Activated T-cell treated with anti-CD3 and anti-CD28 coated beads, Interleukin-2, amount 50 U/mL, for 24 hours (primary cell): ENCODE results near the gene AK5.

Experiments
- DNase-seq: peaks from one replicate; pipeline ENCODE4 v3.0.0-alpha.2; 2020
- H3K27ac Mint-ChIP-seq: 2 replicates; pipeline ENCODE4 v1.8.0; 2020; ENCODE audit warnings: mild to moderate bottlenecking, mixed read lengths
- H3K27me3 Mint-ChIP-seq: 2 replicates; pipeline ENCODE4 v1.8.0; 2020; ENCODE audit warnings: mixed read lengths
- H3K36me3 Mint-ChIP-seq: 2 replicates; pipeline ENCODE4 v1.8.0; 2020; ENCODE audit warnings: low read depth, mixed read lengths
- H3K4me1 Mint-ChIP-seq: 2 replicates; pipeline ENCODE4 v1.8.0; 2020; ENCODE audit warnings: low read depth, mixed read lengths
- H3K4me3 Mint-ChIP-seq: 2 replicates; pipeline ENCODE4 v1.8.0; 2020; ENCODE audit warnings: mild to moderate bottlenecking, moderate library complexity, mixed read lengths
- H3K9me3 Mint-ChIP-seq: 2 replicates; pipeline ENCODE4 v1.8.0; 2020; ENCODE audit warnings: mixed read lengths

Gene AK5, protein sequence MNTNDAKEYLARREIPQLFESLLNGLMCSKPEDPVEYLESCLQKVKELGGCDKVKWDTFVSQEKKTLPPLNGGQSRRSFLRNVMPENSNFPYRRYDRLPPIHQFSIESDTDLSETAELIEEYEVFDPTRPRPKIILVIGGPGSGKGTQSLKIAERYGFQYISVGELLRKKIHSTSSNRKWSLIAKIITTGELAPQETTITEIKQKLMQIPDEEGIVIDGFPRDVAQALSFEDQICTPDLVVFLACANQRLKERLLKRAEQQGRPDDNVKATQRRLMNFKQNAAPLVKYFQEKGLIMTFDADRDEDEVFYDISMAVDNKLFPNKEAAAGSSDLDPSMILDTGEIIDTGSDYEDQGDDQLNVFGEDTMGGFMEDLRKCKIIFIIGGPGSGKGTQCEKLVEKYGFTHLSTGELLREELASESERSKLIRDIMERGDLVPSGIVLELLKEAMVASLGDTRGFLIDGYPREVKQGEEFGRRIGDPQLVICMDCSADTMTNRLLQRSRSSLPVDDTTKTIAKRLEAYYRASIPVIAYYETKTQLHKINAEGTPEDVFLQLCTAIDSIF

DNA sequence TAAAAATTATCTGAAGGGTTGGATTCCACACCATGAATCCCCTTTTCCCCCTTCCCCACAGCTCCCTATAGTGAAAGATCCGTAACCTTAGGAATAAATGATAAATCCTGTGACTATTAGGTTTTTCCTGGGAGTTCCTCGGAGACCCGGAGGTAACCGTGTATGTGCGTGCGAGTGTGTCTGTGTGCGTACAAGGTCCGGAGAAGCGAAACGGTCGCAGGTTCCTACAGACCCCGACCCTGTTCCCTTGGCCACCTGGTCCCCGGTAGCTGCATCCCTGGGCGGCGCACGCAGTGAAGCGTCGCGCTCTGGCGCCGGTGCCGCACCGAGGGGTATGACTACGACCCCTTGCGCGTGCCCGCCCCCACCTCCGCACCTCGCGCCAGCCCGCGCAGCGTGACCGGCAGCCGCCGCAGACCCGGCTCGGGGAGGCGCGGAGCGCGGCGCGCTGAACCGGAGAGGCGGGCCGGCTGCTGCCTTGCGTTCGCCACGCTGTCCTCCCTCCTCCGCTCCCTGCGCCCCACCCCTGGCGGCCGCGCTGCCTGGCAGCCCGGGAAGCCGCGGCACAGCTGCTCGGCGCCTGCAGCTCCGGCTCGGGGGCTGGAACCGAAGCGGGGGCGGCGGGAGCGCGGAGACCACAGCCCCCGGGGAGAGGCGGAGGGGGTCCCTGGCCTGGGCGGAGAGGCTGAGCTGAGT, at the start of gene AK5:
Gene AK5, plus strand, starts transcription at position 529 of the 696 bp plus-strand sequence. CDS start 295 bp downstream, outside the sequence.
- H3K27ac Mint-ChIP-seq, result peak within 1 kb of the TSS; percentile 51
- H3K27me3 Mint-ChIP-seq, result peaks cover 12% of the 10 kb centered on the region
- H3K9me3 Mint-ChIP-seq, result no peaks in the 10 kb centered on the region
- peaks cover 38% of the 10 kb centered on the region for H3K4me1 Mint-ChIP-seq
- DNase-seq, result peak; percentile 78
- peak within 1 kb of the TSS; percentile 76 for H3K4me3 Mint-ChIP-seq
- H3K36me3 Mint-ChIP-seq, result no peaks in the 10 kb centered on the region

- no peak for DNase-seq
- H3K27me3 Mint-ChIP-seq, result no peaks in the 10 kb centered on the region
- peaks cover 2% of the 10 kb centered on the region for H3K36me3 Mint-ChIP-seq
- H3K27ac Mint-ChIP-seq, result no peak overlapping the region
- peaks cover 8% of the 10 kb centered on the region for H3K9me3 Mint-ChIP-seq
- H3K4me1 Mint-ChIP-seq, result no peaks in the 10 kb centered on the region
- no peak overlapping the region for H3K4me3 Mint-ChIP-seq
Observed at GRCh38 chr1:77232829-77233228, 49.0 kb upstream of the AK5 start.

GRCh38 chr1:77234096-77234495, 47.7 kb upstream of the AK5 start:
- Mint-ChIP-seq H3K9me3 (peaks cover 8% of the 10 kb centered on the region), H3K27me3 (no peaks in the 10 kb centered on the region), H3K36me3 (peaks cover 2% of the 10 kb centered on the region), H3K4me1 (peaks cover 4% of the 10 kb centered on the region), H3K27ac (no peak overlapping the region), H3K4me3 (no peak overlapping the region)
- DNase-seq, result no peak

DNA sequence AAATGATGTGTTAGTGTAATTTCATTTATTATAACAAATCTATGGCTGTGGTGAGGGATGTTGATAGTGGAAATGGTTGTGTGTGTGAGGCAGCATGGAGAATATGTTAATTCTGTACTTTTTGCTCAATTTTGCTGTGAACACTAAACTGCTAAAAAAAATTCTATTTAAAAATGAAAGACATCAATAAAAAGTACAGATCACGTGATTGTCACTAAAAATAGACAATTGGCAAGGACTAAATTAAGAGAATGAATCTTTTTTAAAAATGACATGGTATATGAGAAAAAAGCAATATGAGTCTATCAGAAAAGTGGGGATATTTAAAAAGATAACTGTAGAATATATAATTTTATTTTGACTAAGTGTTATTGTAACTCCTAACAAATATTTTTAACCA, 46.9 kb upstream of the AK5 start:
- Mint-ChIP-seq H3K27me3 (no peaks in the 10 kb centered on the region), H3K36me3 (peaks cover 2% of the 10 kb centered on the region), H3K27ac (no peak overlapping the region), H3K4me3 (no peak overlapping the region), H3K9me3 (peaks cover 8% of the 10 kb centered on the region), H3K4me1 (peaks cover 4% of the 10 kb centered on the region)
- DNase-seq, result no peak

- no peak for DNase-seq
- Mint-ChIP-seq H3K27me3 (no peaks in the 10 kb centered on the region), H3K9me3 (peaks cover 7% of the 10 kb centered on the region), H3K4me3 (no peak overlapping the region), H3K27ac (no peak overlapping the region), H3K4me1 (peaks cover 4% of the 10 kb centered on the region), H3K36me3 (no peaks in the 10 kb centered on the region)
Observed at GRCh38 chr1:77238462-77238861, 43.4 kb upstream of the AK5 start.

GRCh38 chr1:77239311-77239710, 42.5 kb upstream of the AK5 start:
- Mint-ChIP-seq H3K36me3 (no peaks in the 10 kb centered on the region), H3K27ac (no peak overlapping the region), H3K4me3 (no peak overlapping the region), H3K4me1 (peaks cover 4% of the 10 kb centered on the region), H3K9me3 (peaks cover 4% of the 10 kb centered on the region), H3K27me3 (no peaks in the 10 kb centered on the region)
- DNase-seq, result no peak

- DNase-seq, result no peak
- peaks cover 5% of the 10 kb centered on the region for H3K4me1 Mint-ChIP-seq
- no peak overlapping the region for H3K4me3 Mint-ChIP-seq
- H3K9me3 Mint-ChIP-seq, result peaks cover 33% of the 10 kb centered on the region
- H3K27ac Mint-ChIP-seq, result no peak overlapping the region
- peaks cover 20% of the 10 kb centered on the region for H3K36me3 Mint-ChIP-seq
- no peaks in the 10 kb centered on the region for H3K27me3 Mint-ChIP-seq
Observed at GRCh38 chr1:77245830-77246229, 36.0 kb upstream of the AK5 start.

DNA sequence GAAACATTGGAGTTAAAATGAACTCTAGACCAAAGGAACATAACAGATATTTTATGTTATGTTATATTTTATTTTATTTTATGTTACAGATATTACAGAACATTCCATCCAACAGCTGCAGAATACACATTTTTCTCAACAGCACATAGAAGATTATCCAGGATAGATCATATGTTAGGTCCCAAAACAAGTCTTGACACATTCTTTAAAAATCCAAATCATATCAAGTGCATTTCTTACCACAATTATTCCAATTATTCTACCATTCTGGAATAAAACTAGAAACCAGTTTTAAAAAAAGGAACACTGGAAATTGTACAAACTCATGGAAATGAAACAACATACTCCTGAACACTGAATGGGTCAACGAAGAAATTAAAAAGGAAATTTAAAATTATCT, 31.7 kb upstream of the AK5 start:
- Mint-ChIP-seq H3K4me1 (peaks cover 5% of the 10 kb centered on the region), H3K36me3 (peaks cover 26% of the 10 kb centered on the region), H3K27me3 (no peaks in the 10 kb centered on the region), H3K27ac (no peak overlapping the region), H3K4me3 (no peak overlapping the region), H3K9me3 (peaks cover 53% of the 10 kb centered on the region)
- no peak for DNase-seq

- Mint-ChIP-seq H3K27ac (no peak overlapping the region), H3K36me3 (peaks cover 24% of the 10 kb centered on the region), H3K4me1 (peaks cover 5% of the 10 kb centered on the region), H3K9me3 (peaks cover 52% of the 10 kb centered on the region), H3K4me3 (no peak overlapping the region), H3K27me3 (no peaks in the 10 kb centered on the region)
- no peak for DNase-seq
Observed at GRCh38 chr1:77253211-77253610, 28.6 kb upstream of the AK5 start.

DNA sequence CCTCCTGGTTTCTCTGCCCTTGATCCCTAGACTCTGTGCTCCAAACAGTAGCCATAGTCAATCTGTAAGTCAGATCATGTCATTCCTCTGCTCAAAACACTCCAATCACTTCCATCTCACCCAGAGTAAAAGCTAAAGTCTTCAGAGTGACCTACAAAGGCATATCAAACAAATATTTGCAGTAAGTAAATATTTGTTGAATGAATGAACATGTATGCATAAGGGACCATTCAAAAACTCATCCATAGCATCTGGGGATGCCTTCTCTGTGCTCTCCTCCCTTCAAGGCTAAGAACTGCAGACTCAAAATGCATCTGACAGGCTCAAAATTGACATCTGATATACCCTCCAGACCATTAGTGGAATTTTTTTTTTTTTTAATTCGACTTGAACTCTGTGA, 18.1 kb upstream of the AK5 start:
- Mint-ChIP-seq H3K4me1 (no peaks in the 10 kb centered on the region), H3K27ac (no peak overlapping the region), H3K9me3 (no peaks in the 10 kb centered on the region), H3K36me3 (no peaks in the 10 kb centered on the region), H3K4me3 (no peak overlapping the region), H3K27me3 (no peaks in the 10 kb centered on the region)
- no peak for DNase-seq

- H3K4me3 Mint-ChIP-seq, result no peak overlapping the region
- H3K27me3 Mint-ChIP-seq, result no peaks in the 10 kb centered on the region
- DNase-seq, result no peak
- H3K36me3 Mint-ChIP-seq, result no peaks in the 10 kb centered on the region
- no peaks in the 10 kb centered on the region for H3K9me3 Mint-ChIP-seq
- no peaks in the 10 kb centered on the region for H3K4me1 Mint-ChIP-seq
- no peak overlapping the region for H3K27ac Mint-ChIP-seq
Observed at GRCh38 chr1:77265180-77265579, 16.6 kb upstream of the AK5 start.

DNA sequence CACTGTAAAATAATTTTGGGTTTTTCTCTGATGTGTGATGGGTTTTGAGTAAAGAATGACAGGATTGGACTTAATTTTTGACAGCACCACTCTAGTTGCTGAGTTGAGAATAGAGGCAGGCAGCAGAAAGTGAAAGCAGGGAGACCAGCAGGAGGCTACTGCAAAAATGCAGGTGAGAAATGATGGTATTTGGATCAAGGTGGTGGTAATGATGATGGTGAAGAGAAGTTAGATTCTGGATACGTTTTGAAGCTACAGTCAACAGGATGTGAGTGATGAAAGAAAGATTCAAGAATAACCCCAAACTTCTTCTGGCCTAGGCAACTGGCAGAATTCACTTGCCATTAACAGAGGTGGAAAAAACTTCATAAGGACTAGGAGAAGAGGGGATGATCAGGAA, 14.8 kb upstream of the AK5 start:
- H3K27me3 Mint-ChIP-seq, result no peaks in the 10 kb centered on the region
- no peaks in the 10 kb centered on the region for H3K36me3 Mint-ChIP-seq
- peaks cover 5% of the 10 kb centered on the region for H3K4me1 Mint-ChIP-seq
- H3K27ac Mint-ChIP-seq, result no peak overlapping the region
- H3K4me3 Mint-ChIP-seq, result no peak overlapping the region
- no peaks in the 10 kb centered on the region for H3K9me3 Mint-ChIP-seq
- DNase-seq, result no peak

- Mint-ChIP-seq H3K9me3 (no peaks in the 10 kb centered on the region), H3K4me3 (no peak overlapping the region), H3K4me1 (peaks cover 6% of the 10 kb centered on the region), H3K36me3 (no peaks in the 10 kb centered on the region), H3K27me3 (no peaks in the 10 kb centered on the region), H3K27ac (no peak overlapping the region)
- no peak for DNase-seq
Observed at GRCh38 chr1:77271852-77272580, 9.8 kb upstream of the AK5 start.

DNA sequence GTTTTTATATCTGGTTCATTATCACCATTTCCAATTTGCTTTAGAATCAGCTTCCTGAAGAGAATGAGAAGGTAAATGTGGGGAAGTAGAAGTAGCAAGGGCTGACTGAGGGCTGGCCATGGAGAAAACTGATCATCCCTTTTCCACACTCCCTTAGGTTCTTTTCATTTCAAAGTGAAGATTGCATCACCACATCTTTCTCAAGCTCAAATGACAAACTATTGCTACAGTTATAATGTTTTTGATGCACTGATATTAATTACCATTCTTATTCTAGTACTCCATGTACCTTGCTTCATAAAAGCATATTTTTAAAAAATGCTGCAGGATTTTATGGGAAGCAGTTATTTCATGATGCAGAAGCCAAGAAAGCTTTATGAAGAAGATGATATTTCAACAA, 7.9 kb upstream of the AK5 start:
- Mint-ChIP-seq H3K4me1 (peaks cover 6% of the 10 kb centered on the region), H3K4me3 (no peak overlapping the region), H3K9me3 (no peaks in the 10 kb centered on the region), H3K27ac (no peak overlapping the region), H3K36me3 (no peaks in the 10 kb centered on the region), H3K27me3 (no peaks in the 10 kb centered on the region)
- no peak for DNase-seq
